MM.1S (cell line): ENCODE measurements around the gene PLA2G4F.

ENCODE experiments used
- DNase-seq: peaks from one replicate; pipeline ENCODE4 v3.0.0-alpha.2; 2015
- H2AFZ ChIP-seq: fragments of 300-600 bp; sonication (generic); 2 replicates; pipeline ENCODE4 v1.6.0; 2016; ENCODE audit warnings: antibody characterized with exemption, low read length
- H3F3A ChIP-seq: fragments of 300-600 bp; sonication (generic); 2 replicates; pipeline ENCODE4 v1.6.1; 2016; ENCODE audit warnings: mild to moderate bottlenecking, antibody characterized with exemption, low read length, moderate library complexity, mixed read lengths; ENCODE audit not compliant: insufficient read depth
- H3K27ac ChIP-seq: fragments of 300-600 bp; sonication (generic); 2 replicates; pipeline ENCODE4 v1.5.1; 2016; ENCODE audit warnings: mild to moderate bottlenecking, low read length
- H3K27me3 ChIP-seq: fragments of 300-600 bp; sonication (generic); replicated peaks from 2 replicates; pipeline ENCODE4 v1.6.0; 2016; ENCODE audit warnings: low read length; ENCODE audit not compliant: insufficient read depth
- H3K36me3 ChIP-seq: fragments of 300-600 bp; sonication (generic); replicated peaks from 2 replicates; pipeline ENCODE4 v1.6.1; 2016; ENCODE audit warnings: mild to moderate bottlenecking, low read length, mixed read lengths; ENCODE audit not compliant: insufficient read depth
- H3K4me1 ChIP-seq: fragments of 300-600 bp; sonication (generic); 2 replicates; pipeline ENCODE4 v1.6.1; 2016; ENCODE audit warnings: low read length, mixed read lengths
- H3K4me2 ChIP-seq: fragments of 300-600 bp; sonication (generic); 2 replicates; pipeline ENCODE4 v1.6.0; 2016; ENCODE audit warnings: low read depth, low read length
- H3K4me3 ChIP-seq: fragments of 300-600 bp; sonication (generic); 2 replicates; pipeline ENCODE4 v1.5.1; 2016; ENCODE audit warnings: low read length, mixed read lengths
- H3K79me2 ChIP-seq: fragments of 300-600 bp; sonication (generic); 2 replicates; pipeline ENCODE4 v1.6.1; 2016; ENCODE audit warnings: mixed run types, low read length, mixed read lengths
- H3K9ac ChIP-seq: fragments of 300-600 bp; sonication (generic); 2 replicates; pipeline ENCODE4 v1.6.1; 2016; ENCODE audit warnings: low read length, mixed read lengths
- H3K9me2 ChIP-seq: fragments of 300-600 bp; sonication (generic); replicated peaks from 2 replicates; pipeline ENCODE4 v1.6.1; 2016; ENCODE audit warnings: mild to moderate bottlenecking, low read length, mixed read lengths; ENCODE audit not compliant: insufficient read depth
- H3K9me3 ChIP-seq: fragments of 300-600 bp; sonication (generic); replicated peaks from 2 replicates; pipeline ENCODE4 v1.6.1; 2016; ENCODE audit warnings: mild to moderate bottlenecking, low read length, mixed read lengths; ENCODE audit not compliant: insufficient read depth
- H4K20me1 ChIP-seq: fragments of 300-600 bp; sonication (generic); 2 replicates; pipeline ENCODE4 v1.6.1; 2016; ENCODE audit warnings: mild to moderate bottlenecking, low read length, moderate library complexity, mixed read lengths; ENCODE audit not compliant: insufficient read depth
- EZH2 ChIP-seq: fragments of 300-600 bp; sonication (generic); optimal IDR thresholded peaks from 2 replicates; pipeline ENCODE3; 2017; ENCODE audit warnings: low read depth, mild to moderate bottlenecking, antibody characterized with exemption, low read length, mixed read lengths
- EZH2phosphoT487 ChIP-seq: fragments of 300-600 bp; sonication (generic); IDR thresholded peaks from 2 replicates; pipeline ENCODE4 v1.6.1; 2018; ENCODE audit warnings: antibody characterized with exemption, low read length
- TF ChIP-seq, protein P1 (sequence below): fragments of 300-600 bp; sonication (generic); IDR thresholded peaks from 2 replicates; pipeline ENCODE4 v1.5.1; 2016; ENCODE audit warnings: antibody characterized with exemption, low read length, mixed read lengths

Gene PLA2G4F

GRCh38 chr15:42152196-42152920, 4.1 kb downstream of the PLA2G4F start:
- Histone ChIP-seq H3K27me3 (peaks cover 7% of the 10 kb centered on the region; the same call in 1 of the 2 replicates), H4K20me1 (no peaks in the 10 kb centered on the region), H3K4me3 (no peak overlapping the region), H3K36me3 (no peaks in the 10 kb centered on the region), H3K9ac (no peak overlapping the region), H3F3A (no peaks in the 10 kb centered on the region), H3K4me1 (no peaks in the 10 kb centered on the region), H3K4me2 (no peak overlapping the region), H3K27ac (no peak overlapping the region), H3K79me2 (no peaks in the 10 kb centered on the region), H2AFZ (no peak overlapping the region), H3K9me3 (no peaks in the 10 kb centered on the region), H3K9me2 (no peaks in the 10 kb centered on the region)
- no peak for DNase-seq
- TF ChIP-seq, protein P1, sequence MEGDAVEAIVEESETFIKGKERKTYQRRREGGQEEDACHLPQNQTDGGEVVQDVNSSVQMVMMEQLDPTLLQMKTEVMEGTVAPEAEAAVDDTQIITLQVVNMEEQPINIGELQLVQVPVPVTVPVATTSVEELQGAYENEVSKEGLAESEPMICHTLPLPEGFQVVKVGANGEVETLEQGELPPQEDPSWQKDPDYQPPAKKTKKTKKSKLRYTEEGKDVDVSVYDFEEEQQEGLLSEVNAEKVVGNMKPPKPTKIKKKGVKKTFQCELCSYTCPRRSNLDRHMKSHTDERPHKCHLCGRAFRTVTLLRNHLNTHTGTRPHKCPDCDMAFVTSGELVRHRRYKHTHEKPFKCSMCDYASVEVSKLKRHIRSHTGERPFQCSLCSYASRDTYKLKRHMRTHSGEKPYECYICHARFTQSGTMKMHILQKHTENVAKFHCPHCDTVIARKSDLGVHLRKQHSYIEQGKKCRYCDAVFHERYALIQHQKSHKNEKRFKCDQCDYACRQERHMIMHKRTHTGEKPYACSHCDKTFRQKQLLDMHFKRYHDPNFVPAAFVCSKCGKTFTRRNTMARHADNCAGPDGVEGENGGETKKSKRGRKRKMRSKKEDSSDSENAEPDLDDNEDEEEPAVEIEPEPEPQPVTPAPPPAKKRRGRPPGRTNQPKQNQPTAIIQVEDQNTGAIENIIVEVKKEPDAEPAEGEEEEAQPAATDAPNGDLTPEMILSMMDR: no peak
- TF ChIP-seq EZH2phosphoT487 (no peak), EZH2 (no peak)

DNA sequence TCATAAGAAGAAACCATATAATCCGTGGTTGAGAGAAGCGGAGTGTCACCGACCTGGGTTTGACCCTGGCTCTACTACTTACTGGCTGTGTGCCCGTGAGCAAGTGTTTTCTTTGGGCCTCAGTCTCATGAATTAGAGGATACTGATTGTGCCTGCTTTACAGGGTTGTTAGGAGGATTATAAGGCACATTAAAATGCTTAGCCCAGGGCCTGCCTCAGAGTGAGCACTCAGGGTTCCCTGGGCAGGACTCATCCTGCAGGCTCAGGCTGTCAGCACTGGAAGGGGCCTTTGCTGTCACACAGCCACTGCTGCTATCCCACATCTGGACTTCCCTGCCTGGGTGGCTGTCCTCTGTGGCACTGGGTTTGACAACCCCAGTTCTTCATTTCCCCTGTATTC, 4.7 kb downstream of the PLA2G4F start:
- no peak overlapping the region for H3K4me2 ChIP-seq
- no peak overlapping the region for H3K4me3 ChIP-seq
- no peak for DNase-seq
- H3K36me3 ChIP-seq: no peaks in the 10 kb centered on the region
- no peak overlapping the region for H2AFZ ChIP-seq
- H3K4me1 ChIP-seq: no peaks in the 10 kb centered on the region
- no peaks in the 10 kb centered on the region for H3K9me3 ChIP-seq
- no peaks in the 10 kb centered on the region for H3F3A ChIP-seq
- H3K9ac ChIP-seq: no peak overlapping the region
- H3K27me3 ChIP-seq: peaks cover 7% of the 10 kb centered on the region; the same call in 1 of the 2 replicates
- no peaks in the 10 kb centered on the region for H4K20me1 ChIP-seq
- no peak overlapping the region for H3K27ac ChIP-seq
- H3K79me2 ChIP-seq: no peaks in the 10 kb centered on the region
- TF ChIP-seq, protein P1: no peak
- TF ChIP-seq EZH2 (no peak), EZH2phosphoT487 (no peak)
- no peaks in the 10 kb centered on the region for H3K9me2 ChIP-seq

GRCh38 chr15:42151141-42151561, 5.3 kb downstream of the PLA2G4F start:
- H4K20me1 ChIP-seq: no peaks in the 10 kb centered on the region
- TF ChIP-seq, protein P1: no peak
- TF ChIP-seq EZH2phosphoT487: no peak
- no peak for DNase-seq
- no peaks in the 10 kb centered on the region for H3K9me3 ChIP-seq
- no peak overlapping the region for H3K4me2 ChIP-seq
- no peaks in the 10 kb centered on the region for H3K4me1 ChIP-seq
- H3K4me3 ChIP-seq: no peak overlapping the region
- no peak overlapping the region for H3K27ac ChIP-seq
- H3K9ac ChIP-seq: no peak overlapping the region
- peaks cover 8% of the 10 kb centered on the region; the same call in 1 of the 2 replicates for H3K27me3 ChIP-seq
- no peaks in the 10 kb centered on the region for H3K36me3 ChIP-seq
- H2AFZ ChIP-seq: no peak overlapping the region
- no peaks in the 10 kb centered on the region for H3K9me2 ChIP-seq
- no peaks in the 10 kb centered on the region for H3F3A ChIP-seq
- no peaks in the 10 kb centered on the region for H3K79me2 ChIP-seq
